HG02840 (cell line): ENCODE data around the gene PABPN1L.

Source experiments
- ATAC-seq: cut with Tn5 transposase; IDR thresholded peaks from one replicate; pipeline ENCODE4 v1.9.1; 2021; ENCODE audit warnings: mild to moderate bottlenecking, moderate library complexity, moderate number of reproducible peaks; ENCODE audit not compliant: unreplicated experiment, low FRiP score

The PABPN1L gene

GRCh38 chr16:88884569-88885271 is 18.3 kb upstream of the PABPN1L start:
- no peak for ATAC-seq

- no peak for ATAC-seq
These were observed 17.5 kb upstream of the PABPN1L start for GRCh38 chr16:88883946-88884345.

GRCh38 chr16:88883117-88883895 is 16.8 kb upstream of the PABPN1L start:
- no peak for ATAC-seq

- ATAC-seq, result no peak
These were observed 16.0 kb upstream of the PABPN1L start for GRCh38 chr16:88882358-88883030.

- ATAC-seq, result no peak
These were observed 15.4 kb upstream of the PABPN1L start for GRCh38 chr16:88881675-88882357.

- no peak for ATAC-seq
These were observed 14.7 kb upstream of the PABPN1L start for GRCh38 chr16:88881007-88881615.

- no peak for ATAC-seq
These were observed 14.0 kb upstream of the PABPN1L start for GRCh38 chr16:88880226-88881006.

- no peak for ATAC-seq
These were observed 13.3 kb upstream of the PABPN1L start for GRCh38 chr16:88879788-88880055.

GRCh38 chr16:88878967-88879787 is 12.7 kb upstream of the PABPN1L start:
- ATAC-seq, result no peak

- no peak for ATAC-seq
These were observed 11.9 kb upstream of the PABPN1L start for GRCh38 chr16:88878356-88878755.

- no peak for ATAC-seq
These were observed 11.3 kb upstream of the PABPN1L start for GRCh38 chr16:88877564-88878289.

GRCh38 chr16:88876942-88877526 is 10.6 kb upstream of the PABPN1L start:
- ATAC-seq, result no peak

- ATAC-seq, result no peak
These were observed 9.3 kb upstream of the PABPN1L start for GRCh38 chr16:88875703-88876234.

GRCh38 chr16:88874938-88875599 is 8.6 kb upstream of the PABPN1L start:
- ATAC-seq, result no peak

- ATAC-seq, result no peak
These were observed 6.3 kb upstream of the PABPN1L start for GRCh38 chr16:88872650-88873331.

- ATAC-seq, result no peak
These were observed 5.4 kb upstream of the PABPN1L start for GRCh38 chr16:88871730-88872416.
